Stimulated activated CD4-positive, alpha-beta T cell treated with anti-CD3 and anti-CD28 coated beads, Interleukin-4, amount 100 ng/mL, for 1 hour (primary cell): Measurements from ENCODE around the gene GALNT9.
"Not testable (repeated sequence)": the region's sequence is repeated elsewhere in the genome, so short reads cannot be mapped to it uniquely, and the experiment has no call there.

Experiments used
- DNase-seq: peaks from one replicate; pipeline ENCODE4 v3.0.0-alpha.2; 2020

Gene GALNT9

DNA sequence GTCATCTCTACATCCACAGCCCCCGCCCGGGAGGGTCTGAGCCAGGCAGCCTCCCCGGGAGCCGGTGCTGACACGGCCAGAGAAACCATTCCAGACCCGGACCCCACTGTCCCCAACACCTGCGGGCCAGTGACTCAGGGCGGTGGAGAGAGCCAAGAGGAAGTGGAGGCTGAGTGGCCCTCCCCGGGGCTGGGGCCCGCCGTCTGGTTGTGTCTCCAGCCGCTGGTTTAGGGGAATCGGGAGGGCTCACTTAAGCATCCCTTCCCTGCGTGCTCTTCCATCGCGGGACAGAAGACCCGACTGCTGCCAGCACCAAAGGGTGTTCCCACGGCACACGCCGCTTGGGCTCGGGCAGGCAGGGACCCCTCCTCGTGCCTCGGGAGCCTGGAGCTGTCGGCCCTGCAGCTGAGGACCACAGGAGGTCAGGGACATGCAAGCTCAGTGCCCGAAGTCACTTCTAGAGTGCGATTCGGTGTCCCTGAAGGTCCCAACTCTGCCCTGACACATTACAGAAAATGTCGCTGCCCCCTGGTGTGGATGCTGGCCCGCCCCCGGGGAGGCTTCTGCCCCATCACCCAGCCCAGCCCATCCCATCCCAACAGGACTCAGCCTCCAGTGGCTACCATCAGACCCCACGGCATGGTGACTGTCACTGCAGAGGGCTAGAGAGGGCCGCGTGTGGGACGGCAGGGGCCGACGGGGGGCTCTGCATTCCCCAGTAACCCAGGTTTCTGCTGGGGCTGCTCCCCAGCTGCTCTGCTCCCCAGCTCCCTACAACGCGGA lies 50.8 kb downstream of the GALNT9 start:
- no peak for DNase-seq

DNA sequence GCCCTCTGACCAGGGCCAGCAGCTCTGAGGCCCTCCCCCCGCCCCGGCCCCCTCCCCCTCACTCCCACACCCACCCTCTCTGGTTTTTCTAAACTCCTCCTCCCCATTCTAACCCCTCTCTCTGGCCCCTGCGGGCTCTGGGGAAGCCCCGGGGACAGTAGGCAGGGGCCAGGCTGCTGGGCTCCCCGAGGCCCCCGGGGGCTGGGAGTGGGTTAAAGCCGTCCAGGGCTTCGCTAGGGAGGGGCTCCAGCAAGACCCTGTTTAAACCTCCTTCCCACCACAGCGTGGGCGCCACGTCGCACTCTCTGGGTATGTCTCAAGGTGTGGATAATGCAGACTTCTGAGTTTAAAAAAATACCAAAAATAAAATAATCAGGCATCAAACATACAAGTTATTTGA lies 51.4 kb downstream of the GALNT9 start:
- no peak for DNase-seq

DNA sequence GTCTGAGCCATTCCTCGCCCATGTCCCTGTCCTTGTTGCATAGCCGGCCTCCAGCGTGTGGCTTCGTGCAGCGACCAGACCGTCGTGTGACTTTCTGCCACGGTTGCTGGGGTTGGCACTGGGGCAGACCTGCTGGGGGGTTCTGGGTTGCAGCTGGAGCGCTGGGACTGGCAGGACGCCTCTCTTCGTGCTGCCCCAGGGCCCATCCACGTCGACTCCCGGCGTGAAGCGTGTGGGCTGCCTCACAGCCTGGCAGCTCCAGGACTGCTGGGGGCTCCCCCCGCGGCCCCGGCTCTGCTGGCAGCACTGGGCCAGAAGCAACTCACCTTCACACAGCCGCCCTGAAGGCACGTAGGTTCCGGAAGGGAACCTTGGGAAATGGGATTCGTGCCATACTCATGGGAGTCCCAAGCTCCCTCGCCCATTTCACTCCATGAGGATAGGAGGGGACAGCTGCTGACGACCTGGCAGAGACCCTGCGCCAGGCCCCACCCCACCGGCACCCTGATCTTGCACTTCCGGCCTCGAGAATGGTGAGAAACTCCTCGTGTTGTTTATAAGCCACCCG lies 51.9 kb downstream of the GALNT9 start:
- no peak for DNase-seq

DNA sequence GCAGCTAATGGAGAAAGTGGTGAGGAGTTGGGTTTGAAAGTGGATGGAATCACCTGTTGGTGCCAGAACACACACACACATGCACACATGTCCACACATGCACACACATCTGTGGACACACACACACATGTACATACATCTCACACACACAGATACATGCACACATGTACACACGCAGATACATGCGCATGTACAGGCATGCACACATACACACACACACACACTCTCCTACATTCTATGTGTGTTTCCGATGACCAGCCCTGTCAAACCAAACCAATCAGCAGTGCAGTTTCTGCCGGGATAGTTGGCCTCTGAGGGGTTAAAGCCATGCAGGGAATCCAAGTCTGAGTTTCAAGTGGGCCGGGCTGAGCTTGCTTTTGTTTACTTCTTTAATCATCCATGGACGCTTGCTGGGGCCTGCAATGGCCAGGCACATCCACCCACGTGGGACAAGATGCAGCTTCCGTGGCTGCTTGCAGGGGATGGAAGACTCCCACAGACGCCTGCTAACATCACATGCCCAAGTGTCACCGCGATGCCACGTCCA lies 52.5 kb downstream of the GALNT9 start:
- no peak for DNase-seq

DNA sequence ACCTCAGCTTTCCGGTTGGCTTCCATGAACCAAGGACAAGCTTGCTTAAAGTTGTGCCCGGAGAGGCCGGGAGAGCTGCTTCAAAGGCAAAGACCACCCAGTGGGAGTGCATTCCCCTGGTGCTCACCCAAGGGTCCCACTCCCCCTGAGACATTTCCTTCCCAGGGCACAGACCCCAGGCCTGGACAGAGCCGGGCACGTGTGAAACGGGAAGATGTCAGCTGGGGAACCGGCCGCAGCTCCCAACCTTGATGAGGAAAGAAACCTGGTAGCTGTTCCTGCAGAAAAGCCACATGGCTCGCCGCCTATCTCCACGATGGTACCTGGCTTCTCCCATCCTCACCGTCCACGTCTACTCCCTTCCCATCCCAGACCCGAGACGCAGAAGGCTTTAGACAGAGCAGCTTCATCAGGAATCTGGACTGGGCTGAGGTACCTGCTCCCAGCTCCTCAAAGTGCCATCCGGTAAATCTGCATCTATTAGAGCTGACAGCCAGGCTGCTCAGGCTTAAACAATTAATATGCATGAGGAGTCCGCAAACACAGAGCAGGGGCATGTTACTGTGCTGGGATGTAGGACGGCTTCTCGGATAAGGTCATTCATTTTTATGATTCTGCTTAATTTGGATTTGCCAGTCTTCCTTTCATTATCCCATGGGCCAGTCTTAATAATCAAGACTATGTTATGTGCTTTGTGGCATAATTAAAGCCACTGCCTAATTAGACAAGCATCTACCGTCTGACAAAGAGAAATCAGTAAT lies 53.1 kb downstream of the GALNT9 start:
- DNase-seq: no peak

DNA sequence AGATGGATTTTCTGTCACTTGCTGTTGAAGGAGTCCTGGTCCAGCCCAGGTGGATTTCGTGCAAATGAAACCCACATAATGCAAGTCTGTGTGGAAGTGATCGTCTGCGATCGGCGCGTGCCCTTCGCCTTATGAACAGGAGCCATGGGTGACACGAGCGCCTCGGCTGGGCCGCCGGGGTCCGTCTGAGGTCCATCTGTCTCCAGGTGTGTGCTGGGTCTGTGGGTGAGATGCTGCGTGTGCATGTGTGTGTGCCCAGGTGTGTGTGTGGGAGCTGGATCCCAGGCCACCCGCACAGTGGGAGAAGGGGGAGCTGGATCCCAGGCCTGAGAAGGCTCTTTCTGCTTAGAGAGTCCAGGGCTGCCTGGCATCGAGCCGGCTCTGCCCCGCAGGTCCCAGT lies 53.8 kb downstream of the GALNT9 start:
- DNase-seq: no peak

DNA sequence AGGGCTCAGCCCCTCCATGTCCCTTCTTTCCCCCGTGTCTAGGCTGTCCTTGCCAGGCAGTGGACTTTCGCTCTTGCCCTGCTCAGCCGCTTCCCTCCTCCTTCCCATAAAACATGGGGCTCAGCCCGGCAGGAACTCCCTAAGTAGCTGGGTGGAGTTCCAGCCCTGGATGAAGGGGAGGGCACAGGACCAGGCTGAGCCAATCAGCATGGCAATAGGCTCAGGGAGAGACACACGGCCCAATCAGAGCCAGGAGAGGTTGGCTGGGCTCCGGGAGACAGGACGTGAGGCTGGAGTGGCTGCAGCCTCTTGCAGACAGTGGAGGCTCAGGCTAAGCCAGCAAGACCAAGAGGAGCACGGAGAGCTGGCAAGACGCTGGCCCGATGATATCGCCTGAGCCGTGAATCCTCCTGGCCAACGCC lies 54.3 kb downstream of the GALNT9 start:
- no peak for DNase-seq

DNA sequence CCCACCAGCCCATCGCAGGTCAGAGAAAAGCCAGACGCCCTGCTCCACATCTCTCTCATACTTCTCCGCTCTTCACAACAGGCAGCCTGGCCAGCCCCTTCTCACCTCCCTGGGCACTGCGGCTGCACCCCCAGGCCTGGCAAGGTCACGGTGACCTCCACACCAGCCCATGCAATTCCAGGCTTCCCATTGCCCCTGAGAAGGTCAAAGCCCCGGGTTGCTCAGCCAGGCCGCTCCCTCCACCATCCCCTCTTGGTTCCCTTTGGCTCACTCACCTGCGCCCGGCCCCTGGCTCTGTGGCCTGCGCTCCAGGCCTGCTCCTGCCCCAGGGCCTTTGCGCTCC lies 55.4 kb downstream of the GALNT9 start:
- no peak for DNase-seq

DNA sequence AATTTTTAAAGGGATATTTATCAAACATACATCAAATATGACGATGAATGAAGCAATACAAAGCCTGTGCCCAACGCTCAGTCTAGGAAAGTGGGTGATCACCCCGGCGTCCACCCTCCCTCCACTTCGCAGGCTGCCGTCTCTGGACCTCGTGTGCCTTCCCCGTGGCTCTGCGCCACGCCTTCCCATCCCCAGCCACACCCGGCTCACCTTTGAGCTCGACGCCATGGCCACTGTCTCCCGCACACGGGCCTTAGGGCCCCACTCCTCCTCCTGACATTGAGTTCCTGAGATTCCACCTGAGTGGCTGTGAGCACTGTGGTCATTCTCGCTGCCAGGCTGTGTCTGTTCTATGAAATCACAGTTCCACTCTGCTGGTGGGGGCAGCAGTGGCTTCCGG lies 56.7 kb downstream of the GALNT9 start:
- DNase-seq: no peak

DNA sequence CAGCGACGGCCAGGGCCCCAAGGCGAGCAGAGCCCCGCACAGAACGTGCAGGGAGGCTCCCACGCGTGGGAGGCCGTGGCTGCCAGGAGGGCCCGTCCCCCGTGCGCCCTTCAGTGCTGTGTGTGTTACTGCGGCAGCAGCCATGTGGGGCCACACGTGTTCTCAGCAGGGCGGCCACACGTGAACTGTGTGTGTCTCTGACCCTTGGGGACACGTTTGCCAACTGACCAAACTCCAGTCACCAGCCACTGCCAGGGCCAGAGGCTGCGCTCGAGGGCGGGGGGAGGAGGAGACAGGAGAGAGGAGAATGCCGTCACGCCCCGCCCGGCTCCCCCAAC lies 57.7 kb downstream of the GALNT9 start:
- no peak for DNase-seq

DNA sequence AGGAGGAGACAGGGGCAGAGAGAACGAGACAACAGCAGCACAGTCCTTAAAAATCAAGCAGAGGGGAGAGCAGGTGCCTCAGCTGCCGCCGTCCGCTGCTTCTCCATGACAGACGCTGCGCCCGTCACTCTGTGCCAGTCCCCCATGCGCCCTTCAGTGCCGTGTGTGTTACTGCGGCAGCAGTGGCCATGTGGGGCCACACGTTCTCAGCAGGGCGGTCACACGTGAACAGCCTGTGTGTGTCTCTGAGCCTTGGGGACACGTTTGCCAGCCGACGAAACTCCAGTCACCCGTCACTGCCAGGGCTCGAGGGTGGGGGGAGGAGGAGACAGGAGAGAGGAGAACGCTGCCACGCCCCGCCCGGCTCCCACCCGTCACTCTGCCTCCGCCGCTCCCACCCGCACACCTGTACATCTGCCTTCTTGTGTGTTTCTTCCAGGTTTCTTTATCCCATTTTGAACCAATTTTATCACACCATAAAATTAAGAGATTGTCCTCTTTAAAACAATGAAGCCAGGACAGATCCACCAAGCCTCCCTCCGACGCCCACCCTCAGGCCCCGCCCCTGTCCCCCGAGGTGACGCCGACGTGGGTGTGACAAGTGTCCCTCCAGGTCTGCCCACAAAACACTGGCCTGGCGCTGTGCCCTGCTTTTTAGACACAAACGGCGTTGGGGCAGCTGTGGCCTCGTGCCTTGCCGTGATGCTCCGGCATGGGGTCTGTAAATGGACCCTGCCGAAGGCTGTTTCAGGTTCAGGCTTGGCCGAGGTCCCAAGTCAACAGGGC lies 58.2 kb downstream of the GALNT9 start:
- DNase-seq: no peak

DNA sequence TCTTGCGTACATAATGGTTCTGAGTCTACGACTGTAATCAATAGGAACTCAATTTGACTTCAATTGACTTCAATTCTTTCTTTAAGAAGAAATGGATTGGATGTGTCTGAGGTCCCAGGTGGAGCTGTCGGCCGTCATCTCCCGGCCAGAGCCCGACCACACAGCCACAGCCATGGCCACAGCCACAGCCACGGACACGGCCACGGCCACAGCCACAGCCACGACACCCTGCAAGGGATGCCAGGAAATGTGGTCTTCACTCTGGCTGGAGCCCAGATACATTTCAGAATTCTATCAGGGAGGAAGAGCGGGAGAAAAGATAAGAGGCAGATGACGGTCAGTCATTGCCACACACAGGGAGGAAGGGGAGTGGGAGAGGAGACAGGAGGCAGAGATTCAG lies 58.9 kb downstream of the GALNT9 start:
- no peak for DNase-seq

DNA sequence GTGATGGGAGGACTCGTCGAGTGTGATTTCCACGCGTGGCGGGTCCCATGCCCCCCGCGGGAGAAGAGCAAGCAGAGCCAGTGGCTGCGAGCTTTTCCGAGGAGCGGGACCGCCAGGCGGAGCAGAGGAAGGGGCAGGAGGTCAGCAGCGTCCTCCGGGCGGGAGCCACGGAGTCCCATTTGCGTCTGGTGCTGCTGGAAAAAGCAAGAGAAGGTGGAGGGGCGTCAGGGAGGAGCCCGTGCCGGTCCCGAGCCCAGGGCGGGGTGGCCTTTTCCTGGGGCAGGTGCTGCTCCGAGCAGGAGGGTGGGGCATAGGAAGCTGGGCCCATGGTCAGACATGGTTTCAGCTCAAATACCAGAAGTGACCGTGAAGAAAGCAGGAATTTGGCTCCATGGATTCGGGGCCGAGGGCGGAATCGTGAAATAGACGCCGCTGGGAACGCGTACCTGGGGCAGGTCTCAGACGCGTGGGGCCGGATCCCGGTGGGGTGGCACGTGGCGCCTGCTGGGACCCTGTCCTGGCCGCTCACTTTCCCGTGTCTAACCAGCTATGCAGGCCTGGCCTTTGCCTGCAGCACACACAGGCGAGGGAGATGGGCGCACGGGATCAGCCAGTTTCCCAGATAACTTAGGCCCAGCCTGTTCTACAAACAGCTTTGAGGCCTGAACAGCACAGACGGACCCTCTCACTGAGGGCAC lies 60.0 kb downstream of the GALNT9 start:
- no peak for DNase-seq

DNA sequence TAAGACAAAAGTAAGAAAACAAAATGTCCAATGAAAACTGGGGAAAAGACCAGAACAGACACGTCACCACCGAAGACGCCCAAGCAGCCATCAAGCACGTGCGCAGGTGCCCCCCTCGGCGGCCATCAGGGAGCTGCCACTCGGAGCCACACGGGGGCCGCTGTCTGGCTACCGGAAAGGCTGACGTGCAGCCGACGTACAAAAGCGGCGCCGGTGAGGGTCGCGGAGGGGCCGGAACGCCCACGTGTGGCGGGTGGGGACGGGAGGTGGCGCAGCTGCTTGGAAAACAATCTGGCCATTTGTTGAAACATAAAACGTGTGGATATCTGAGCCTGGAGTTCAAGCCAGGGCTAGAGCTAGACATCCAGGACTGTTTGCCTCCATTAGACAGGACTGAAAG lies 60.7 kb downstream of the GALNT9 start:
- DNase-seq: no peak

DNA sequence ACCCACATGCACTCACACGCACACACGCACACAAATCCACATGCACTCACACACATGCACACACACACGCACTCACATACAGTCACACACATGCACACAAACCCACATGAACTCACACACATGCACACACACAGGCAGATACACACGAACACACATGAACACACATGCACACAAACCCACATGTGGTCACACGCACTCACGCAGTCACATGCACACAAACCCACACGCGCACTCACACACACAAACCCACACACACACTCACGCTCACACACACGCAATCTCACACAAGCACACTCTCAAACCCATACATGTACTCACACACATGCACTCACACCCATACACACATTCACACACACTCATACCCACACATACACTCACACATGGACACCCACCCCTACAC lies 61.5 kb downstream of the GALNT9 start:
- no peak for DNase-seq

DNA sequence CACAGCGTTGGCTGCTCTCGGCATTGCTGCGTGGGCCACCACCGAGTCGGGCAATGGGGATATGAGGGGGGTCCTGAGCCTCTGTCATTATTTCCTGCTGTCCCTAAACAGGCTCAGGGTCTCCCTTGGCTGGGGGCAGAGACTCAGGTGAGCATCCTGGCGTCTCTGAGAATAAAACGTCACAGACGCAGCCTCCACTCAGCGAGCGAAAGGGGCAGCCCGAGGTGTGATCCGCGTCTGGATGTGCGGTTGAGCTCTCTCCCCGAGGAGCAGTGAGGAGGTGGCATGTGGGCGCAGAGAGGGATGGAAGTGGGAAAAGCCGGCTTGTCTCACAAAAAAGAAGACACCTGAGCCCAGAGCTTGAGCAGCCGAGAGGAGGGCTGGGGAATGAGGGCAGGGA lies 62.6 kb downstream of the GALNT9 start:
- DNase-seq: no peak

DNA sequence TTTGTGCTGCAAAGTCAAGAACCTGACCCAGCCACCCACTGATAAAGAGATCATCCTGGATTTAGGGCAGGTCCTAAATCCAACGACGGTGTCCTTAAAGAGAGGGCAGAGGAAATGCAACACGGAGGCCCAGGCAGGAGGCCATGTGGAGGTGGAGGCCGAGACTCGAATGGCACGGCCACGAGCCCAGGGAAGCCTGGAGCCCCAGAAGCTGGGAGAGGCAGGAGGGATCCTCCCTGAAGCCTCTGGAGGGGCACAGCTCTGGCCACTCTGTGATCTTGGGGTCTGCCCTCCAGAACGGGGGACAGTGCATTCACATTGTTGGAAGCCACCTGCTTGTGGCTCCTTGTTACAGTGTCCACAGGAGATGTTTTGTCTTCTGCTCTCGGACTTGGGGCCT lies 63.0 kb downstream of the GALNT9 start:
- no peak for DNase-seq

DNA sequence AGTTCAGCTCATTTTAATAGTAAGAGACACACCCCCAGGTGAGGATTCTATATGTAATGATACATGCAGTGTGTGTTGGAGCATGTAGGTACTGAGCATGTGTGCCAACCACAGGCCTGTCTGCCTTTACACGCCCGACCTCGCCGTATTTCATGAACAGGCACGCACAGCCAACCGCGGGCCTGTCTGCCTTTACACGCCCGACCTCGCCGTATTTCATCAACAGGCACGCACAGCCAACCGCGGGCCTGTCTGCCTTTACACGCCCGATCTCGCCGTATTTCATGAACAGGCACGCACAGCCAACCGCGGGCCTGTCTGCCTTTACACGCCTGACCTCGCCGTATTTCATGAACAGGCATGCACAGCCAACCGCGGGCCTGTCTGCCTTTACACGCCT lies 63.6 kb downstream of the GALNT9 start:
- DNase-seq: not testable (repeated sequence)

DNA sequence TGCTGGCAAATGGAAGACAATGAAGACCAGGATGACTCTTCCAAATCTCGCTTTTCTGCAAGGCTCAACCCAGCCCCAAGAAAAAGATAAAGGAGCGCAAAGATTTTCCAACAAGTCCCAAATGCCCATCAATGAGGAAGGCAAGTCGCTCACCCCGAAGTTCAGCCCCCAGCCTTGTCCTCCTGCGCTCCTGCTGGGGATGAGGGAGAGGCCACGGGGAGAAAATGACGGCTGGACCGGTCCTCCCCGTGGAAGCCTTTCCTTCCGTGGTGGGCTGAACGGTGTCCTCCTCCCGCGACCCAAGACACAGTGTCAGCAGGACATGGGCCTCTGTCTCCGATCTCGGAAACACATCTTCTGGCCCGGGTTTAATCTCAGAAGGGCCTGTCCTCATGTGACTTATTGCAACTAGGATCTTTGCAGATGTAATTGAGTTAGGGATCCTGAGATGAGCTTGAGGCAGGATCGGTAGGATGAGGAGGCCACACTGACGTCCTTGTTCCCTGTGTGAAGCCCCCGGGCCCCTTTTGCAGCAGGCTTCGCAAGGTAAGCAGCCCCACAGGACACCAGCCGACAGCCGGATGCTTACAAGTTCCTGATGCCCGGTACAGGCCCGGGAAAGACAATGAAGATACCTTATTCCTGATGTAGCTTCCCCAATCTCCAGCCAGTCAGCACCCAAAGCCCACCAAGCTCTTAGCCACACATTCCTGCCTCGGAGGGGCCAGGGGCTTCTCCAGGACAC lies 64.2 kb downstream of the GALNT9 start:
- no peak for DNase-seq

DNA sequence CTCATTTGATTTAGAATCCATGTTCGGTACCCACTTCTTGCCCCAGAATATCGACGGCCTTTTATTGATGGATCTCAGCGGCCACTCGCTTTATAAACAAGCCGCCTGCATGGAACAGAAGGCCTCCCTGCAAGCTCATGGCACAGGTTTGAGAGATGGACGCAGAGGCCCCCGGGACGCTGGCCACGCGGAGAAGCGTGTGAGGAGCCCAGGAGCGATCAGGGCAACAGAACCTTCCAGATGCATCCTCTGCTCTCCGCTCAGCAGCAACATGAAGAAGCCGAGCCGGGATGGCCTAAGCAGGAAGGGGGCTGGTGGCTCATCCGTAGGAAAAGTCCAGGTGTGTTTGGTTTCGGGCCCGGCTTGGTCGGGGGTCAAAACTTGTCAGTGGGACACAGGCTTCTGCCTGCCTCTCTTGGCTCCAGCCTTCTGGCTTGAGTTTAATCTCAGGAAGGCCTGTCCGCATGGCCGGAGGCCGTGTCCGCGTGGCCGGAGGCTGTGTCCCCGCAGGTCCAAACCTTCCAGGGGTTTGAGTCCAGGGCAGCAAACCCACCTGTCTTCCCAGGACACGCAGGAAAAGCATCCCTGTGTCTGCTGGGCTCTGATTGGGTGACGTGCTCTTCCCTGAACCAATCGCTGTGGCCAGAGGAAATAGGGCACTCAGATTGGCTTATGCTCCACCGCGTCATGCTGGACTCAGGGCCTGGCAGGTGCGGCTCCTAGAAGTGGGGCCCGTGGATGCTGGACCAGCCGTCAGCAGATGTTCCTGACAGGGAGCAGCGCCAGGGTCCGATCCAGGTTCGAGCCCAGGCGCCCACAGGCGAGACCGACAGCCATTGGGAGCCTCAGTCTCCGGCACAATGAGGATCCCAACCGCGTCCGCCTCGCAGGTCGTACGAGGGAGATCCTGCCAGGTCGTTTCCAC lies 65.0 kb downstream of the GALNT9 start:
- DNase-seq: no peak
